ENCODE measurements around the gene ATP10B. TPM values are rescaled to one million over a fixed set of nuclear protein-coding genes. Genes with fewer than 3 reads are reported as not detected.
A peak's percentile ranks its signal among the peaks of the same experiment; 100 is the strongest.

ATP10B gene
- total RNA-seq, 4 donors from 2014 or later = 9.0 to 45.9 (median 13.9) TPM

DNA sequence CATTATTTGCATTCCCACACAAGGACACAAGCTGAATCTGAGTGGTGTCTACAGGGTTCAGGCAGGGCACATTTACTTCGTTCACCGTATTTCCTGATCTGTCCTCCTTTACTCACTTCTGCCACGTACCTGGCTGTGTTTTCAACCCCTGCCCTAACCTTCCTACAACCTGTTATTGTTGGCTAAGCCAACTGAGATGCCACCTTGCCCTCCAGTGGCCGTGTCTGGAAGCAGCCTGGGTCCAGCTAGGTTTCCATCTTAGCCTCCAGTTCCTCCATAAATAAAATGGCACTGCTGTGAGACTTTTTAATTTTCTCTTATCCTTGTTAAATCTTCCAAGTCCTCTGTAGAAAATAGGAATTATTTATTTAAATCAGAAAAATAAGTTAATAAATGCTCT lies 64.8 kb downstream of the ATP10B start:
- Histone ChIP-seq H3K4me1 (no peaks in the 10 kb centered on the region), H3K4me3 (no peak overlapping the region), H3K36me3 (peaks cover 0 to 15% (median 0%) of the 10 kb centered on the region in 3 donors), H3K9me3 (no peaks in the 10 kb centered on the region), H3K27ac (no peak overlapping the region), H3K27me3 (no peaks in the 10 kb centered on the region)
- no peak for DNase-seq (ENCODE audit: low spot score in 2 of 2)
- WGBS, 2 donors = 67 to 68% methylated on average over 4 of the region's 4 CpGs
- no peak for TF ChIP-seq POLR2A (IDR thresholded peaks at IDR 0.05)
- no peak for TF ChIP-seq EP300 (IDR thresholded peaks at IDR 0.05)
- TF ChIP-seq CTCF (IDR thresholded peaks at IDR 0.05) = peak in 1 of 5 experiments; percentile 29

DNA sequence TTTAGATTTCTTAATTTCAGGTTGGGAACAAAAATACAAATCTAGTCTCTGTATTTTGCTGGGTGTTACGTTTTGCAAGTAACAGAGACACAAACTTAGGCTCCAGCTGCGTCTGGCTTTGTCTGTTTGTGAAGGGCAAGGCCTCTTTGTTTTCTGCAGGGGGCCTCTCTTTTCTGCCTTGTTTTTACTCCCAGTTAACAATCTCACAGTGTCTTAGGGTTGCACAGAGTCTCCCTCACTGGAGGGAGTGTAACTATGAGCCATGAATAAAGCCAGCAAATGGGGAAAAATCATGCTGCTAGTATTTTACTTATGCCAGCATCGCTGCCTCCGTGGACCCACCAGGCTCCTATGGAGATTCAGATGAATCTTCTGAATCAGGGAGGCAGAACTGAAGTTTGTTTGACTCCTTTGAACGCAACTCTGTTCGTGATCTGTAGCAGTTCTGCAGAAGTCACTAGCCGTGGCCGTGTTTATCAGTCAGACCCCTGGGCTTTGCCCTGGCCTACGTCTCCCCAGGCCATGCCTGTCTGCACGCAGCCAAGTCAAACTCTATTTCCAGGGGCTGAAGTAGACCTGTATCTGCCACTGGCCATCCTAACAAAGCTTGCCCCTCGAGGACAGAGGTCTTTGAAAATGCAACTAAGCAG lies 77.2 kb downstream of the ATP10B start:
- 20 to 25% methylated on average over 11 of the region's 11 CpGs for WGBS, 2 donors
- Histone ChIP-seq H3K36me3 (no peaks in the 10 kb centered on the region), H3K4me3 (no peak overlapping the region), H3K27me3 (no peaks in the 10 kb centered on the region), H3K4me1 (peaks cover 0 to 9% (median 4%) of the 10 kb centered on the region in 4 donors), H3K27ac (peak overlapping the region in 2 of 4 donors; percentile 51 to 62), H3K9me3 (no peaks in the 10 kb centered on the region)
- no peak for DNase-seq (ENCODE audit: low spot score in 2 of 2)
- TF ChIP-seq EP300 (IDR thresholded peaks at IDR 0.05) = no peak
- TF ChIP-seq CTCF (IDR thresholded peaks at IDR 0.05) = no peak
- no peak for TF ChIP-seq POLR2A (IDR thresholded peaks at IDR 0.05)

- Histone ChIP-seq H3K4me1 (peaks cover 0 to 9% (median 4%) of the 10 kb centered on the region in 4 donors), H3K27me3 (no peaks in the 10 kb centered on the region), H3K4me3 (no peak overlapping the region), H3K27ac (peak overlapping the region in 2 of 4 donors; percentile 51 to 62), H3K36me3 (no peaks in the 10 kb centered on the region), H3K9me3 (no peaks in the 10 kb centered on the region)
- DNase-seq (ENCODE audit: low spot score in 2 of 2) = no peak
- TF ChIP-seq CTCF (IDR thresholded peaks at IDR 0.05) (no peak), POLR2A (IDR thresholded peaks at IDR 0.05) (no peak), EP300 (IDR thresholded peaks at IDR 0.05) (no peak)
- 71 to 72% methylated on average over 10 of the region's 10 CpGs for WGBS, 2 donors
These were observed 78.2 kb downstream of the ATP10B start for GRCh38 chr5:160773646-160774410.

- no peaks in the 10 kb centered on the region for H3K36me3 ChIP-seq
- 70 to 74% methylated on average over 7 of the region's 7 CpGs for WGBS, 2 donors
- no peaks in the 10 kb centered on the region for H3K27me3 ChIP-seq
- no peak overlapping the region for H3K27ac ChIP-seq
- no peak overlapping the region for H3K4me3 ChIP-seq
- H3K9me3 ChIP-seq = no peaks in the 10 kb centered on the region
- no peak for TF ChIP-seq EP300 (IDR thresholded peaks at IDR 0.05)
- TF ChIP-seq CTCF (IDR thresholded peaks at IDR 0.05) = no peak
- no peak for TF ChIP-seq POLR2A (IDR thresholded peaks at IDR 0.05)
- DNase-seq (ENCODE audit: low spot score in 2 of 2) = no peak
- H3K4me1 ChIP-seq = peaks cover 0 to 9% (median 4%) of the 10 kb centered on the region in 4 donors
These were observed 79.2 kb downstream of the ATP10B start for GRCh38 chr5:160772854-160773253.

DNA sequence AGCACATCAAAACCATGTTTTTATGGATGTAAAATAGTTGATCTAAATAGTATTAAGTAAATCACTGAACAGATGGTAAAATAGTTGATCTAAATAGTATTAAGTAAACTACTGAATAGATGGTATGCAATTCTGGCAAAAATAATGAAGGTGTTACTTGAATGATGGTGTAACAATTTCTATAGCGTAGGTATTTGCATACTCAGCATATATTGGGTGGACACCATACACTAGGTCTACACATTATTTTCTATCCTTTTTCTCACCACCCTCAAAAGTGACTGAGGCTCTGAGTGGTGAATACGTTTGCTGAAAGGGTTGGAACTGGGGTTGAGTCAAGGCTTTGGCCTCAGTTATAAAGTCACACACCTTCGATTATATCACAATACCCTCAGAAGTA lies 81.3 kb downstream of the ATP10B start:
- Histone ChIP-seq H3K27ac (no peak overlapping the region), H3K4me1 (peaks cover 0 to 9% (median 4%) of the 10 kb centered on the region in 4 donors), H3K4me3 (no peak overlapping the region), H3K27me3 (no peaks in the 10 kb centered on the region), H3K36me3 (no peaks in the 10 kb centered on the region), H3K9me3 (no peaks in the 10 kb centered on the region)
- 69 to 90% methylated on average over 3 of the region's 3 CpGs for WGBS, 2 donors
- no peak for DNase-seq (ENCODE audit: low spot score in 2 of 2)
- TF ChIP-seq CTCF (IDR thresholded peaks at IDR 0.05) (no peak), POLR2A (IDR thresholded peaks at IDR 0.05) (no peak), EP300 (IDR thresholded peaks at IDR 0.05) (no peak)

Measured in tibial nerve (tissue), 4 donors.